Measurements from ENCODE around the gene CCND1. TPM values are rescaled to one million over a fixed set of nuclear protein-coding genes. Genes with fewer than 3 reads are reported as not detected.
A peak's percentile ranks its signal among the peaks of the same experiment; 100 is the strongest.

The CCND1 gene
- total RNA-seq (2022) (96.6 and 106 TPM in 2 replicates), Bru-seq, nascent RNA (percentile 72 among the genes with signal in this experiment), BruChase-seq, experiment 1, labeled RNA remaining after a 6-hour chase (percentile 96 among the genes with signal in this experiment), BruChase-seq, experiment 2, labeled RNA remaining after a 2-hour chase (percentile 89 among the genes with signal in this experiment)
- long read RNA-seq, full-length matches to known transcripts: 51 of 74 reads
- long read RNA-seq, partial matches to known transcripts: 0 of 74 reads
- long read RNA-seq, other reads (novel, unspliced or antisense): 23 of 74 reads

DNA sequence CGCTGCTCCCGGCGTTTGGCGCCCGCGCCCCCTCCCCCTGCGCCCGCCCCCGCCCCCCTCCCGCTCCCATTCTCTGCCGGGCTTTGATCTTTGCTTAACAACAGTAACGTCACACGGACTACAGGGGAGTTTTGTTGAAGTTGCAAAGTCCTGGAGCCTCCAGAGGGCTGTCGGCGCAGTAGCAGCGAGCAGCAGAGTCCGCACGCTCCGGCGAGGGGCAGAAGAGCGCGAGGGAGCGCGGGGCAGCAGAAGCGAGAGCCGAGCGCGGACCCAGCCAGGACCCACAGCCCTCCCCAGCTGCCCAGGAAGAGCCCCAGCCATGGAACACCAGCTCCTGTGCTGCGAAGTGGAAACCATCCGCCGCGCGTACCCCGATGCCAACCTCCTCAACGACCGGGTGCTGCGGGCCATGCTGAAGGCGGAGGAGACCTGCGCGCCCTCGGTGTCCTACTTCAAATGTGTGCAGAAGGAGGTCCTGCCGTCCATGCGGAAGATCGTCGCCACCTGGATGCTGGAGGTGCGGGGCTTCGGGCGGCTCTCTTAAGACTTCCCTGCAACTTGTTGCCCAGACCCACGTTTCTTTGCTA is at the start of gene CCND1:
Gene CCND1 (plus strand): TSS at position 162 of the 587 bp plus-strand sequence. CDS start 158 bp downstream, at position 320.
- DNase-seq (ENCODE audit: unreplicated experiment): peak; percentile 88
- Mint-ChIP-seq H3K9me3 (ENCODE audit: unreplicated experiment) (no peaks in the 10 kb centered on the region), H3K36me3 (ENCODE audit: insufficient read depth, unreplicated experiment) (peaks cover 29% of the 10 kb centered on the region), H3K27ac (ENCODE audit: low read depth, unreplicated experiment) (peak within 1 kb of the TSS; percentile 89), H3K27me3 (ENCODE audit: insufficient read depth, unreplicated experiment) (no peaks in the 10 kb centered on the region), H3K4me3 (ENCODE audit: unreplicated experiment) (peak within 1 kb of the TSS; percentile 98), H3K4me1 (ENCODE audit: insufficient read depth, unreplicated experiment) (peaks cover 8% of the 10 kb centered on the region)
- BruUV-seq (replicated peaks): TSS peak; percentile 72
- intact Hi-C loops (cut with micrococcal nuclease): loop anchor here (2.0 to 5.0 kb wide), 3 partner anchors 198 to 1384 kb away; no protein-coding TSS in a partner anchor
- POLR2A ChIA-PET: interaction anchor here (0.6 to 3.6 kb wide), 10 partner anchors 24 to 541 kb away, joined by 3 to 32 read pairs (median 5); no protein-coding TSS in a partner anchor
- no peak for TF ChIP-seq CTCF (IDR thresholded peaks at IDR 0.05; ENCODE audit: unreplicated experiment)
- CTCF ChIA-PET: interaction anchor here (0.6 to 2.5 kb wide), 4 partner anchors 19 to 540 kb away, joined by 3 to 9 read pairs (median 3); no protein-coding TSS in a partner anchor

DNA sequence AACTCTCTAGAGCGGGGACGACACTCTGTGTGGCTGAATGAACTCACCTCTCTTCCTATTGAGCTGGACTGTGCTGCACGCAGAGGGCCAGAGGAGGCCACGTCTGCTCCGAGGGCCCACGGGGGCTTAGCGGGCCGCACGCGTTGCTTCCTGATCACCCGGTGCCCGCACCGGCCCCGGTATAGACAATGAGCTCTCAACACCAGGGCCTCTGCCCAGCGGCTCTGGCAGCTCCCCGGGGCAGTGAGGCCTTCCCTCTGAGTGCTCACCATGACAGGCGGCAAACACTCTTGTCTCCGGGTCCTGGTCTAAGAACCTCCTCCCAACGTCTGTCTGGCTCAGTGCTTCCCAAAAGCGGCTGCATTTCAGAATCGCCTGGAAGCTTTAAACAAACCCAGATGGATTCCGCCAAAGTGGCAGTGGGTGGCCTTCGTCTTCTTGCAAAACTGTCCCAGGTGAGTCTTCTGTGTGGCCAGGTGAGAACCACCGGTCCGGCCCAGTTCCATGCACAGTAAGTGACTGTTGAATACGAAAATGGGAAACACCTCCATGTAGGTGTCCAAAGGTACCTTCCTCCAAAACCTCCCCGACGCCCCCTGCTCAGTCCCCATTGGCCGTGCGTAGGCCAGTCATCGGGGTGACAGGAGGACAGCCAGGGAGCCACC is 47.8 kb upstream of the CCND1 start:
- no peak for TF ChIP-seq CTCF (IDR thresholded peaks at IDR 0.05; ENCODE audit: unreplicated experiment)
- BruUV-seq (replicated peaks): no TSS peak
- DNase-seq (ENCODE audit: unreplicated experiment): no peak
- CTCF ChIA-PET: interaction anchor here (0.5 kb wide), 1 partner anchor 568 kb away, joined by 3 read pairs; no protein-coding TSS in a partner anchor
- Mint-ChIP-seq H3K36me3 (ENCODE audit: insufficient read depth, unreplicated experiment) (no peaks in the 10 kb centered on the region), H3K4me3 (ENCODE audit: unreplicated experiment) (no peak overlapping the region), H3K4me1 (ENCODE audit: insufficient read depth, unreplicated experiment) (peaks cover 6% of the 10 kb centered on the region), H3K27me3 (ENCODE audit: insufficient read depth, unreplicated experiment) (no peaks in the 10 kb centered on the region), H3K27ac (ENCODE audit: low read depth, unreplicated experiment) (no peak overlapping the region), H3K9me3 (ENCODE audit: unreplicated experiment) (no peaks in the 10 kb centered on the region)
- POLR2A ChIA-PET: interaction anchor here (0.6 kb wide), 1 partner anchor 28 kb away, joined by 5 read pairs; no protein-coding TSS in a partner anchor
- intact Hi-C loops (cut with micrococcal nuclease): no loop called here

DNA sequence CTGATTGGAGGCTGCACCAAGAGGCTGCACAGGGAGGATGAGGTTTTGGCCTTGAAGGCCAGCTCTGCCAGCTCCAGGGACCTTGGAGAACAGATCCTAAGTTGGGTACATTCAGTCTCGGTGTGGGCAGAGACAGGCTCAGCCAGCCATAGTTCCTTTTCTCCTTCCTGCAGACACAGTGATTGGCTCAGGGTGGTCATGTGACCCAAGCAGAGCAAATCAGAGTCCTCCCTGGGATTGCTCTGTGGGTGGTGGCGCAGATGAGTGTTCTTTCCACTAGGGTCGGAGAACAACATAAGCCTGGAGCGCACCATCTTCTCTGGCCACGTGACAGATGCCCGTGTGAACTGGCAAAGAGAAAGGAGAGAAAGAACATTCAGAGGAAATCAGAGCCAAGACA is 47.1 kb upstream of the CCND1 start:
- ChIA-PET POLR2A (no interaction called here), CTCF (no interaction called here)
- no TSS peak for BruUV-seq (replicated peaks)
- H3K36me3 Mint-ChIP-seq (ENCODE audit: insufficient read depth, unreplicated experiment): no peaks in the 10 kb centered on the region
- H3K4me1 Mint-ChIP-seq (ENCODE audit: insufficient read depth, unreplicated experiment): no peaks in the 10 kb centered on the region
- intact Hi-C loops (cut with micrococcal nuclease): no loop called here
- no peak for TF ChIP-seq CTCF (IDR thresholded peaks at IDR 0.05; ENCODE audit: unreplicated experiment)
- H3K27ac Mint-ChIP-seq (ENCODE audit: low read depth, unreplicated experiment): no peak overlapping the region
- no peaks in the 10 kb centered on the region for H3K9me3 Mint-ChIP-seq (ENCODE audit: unreplicated experiment)
- DNase-seq (ENCODE audit: unreplicated experiment): no peak
- no peaks in the 10 kb centered on the region for H3K27me3 Mint-ChIP-seq (ENCODE audit: insufficient read depth, unreplicated experiment)
- no peak overlapping the region for H3K4me3 Mint-ChIP-seq (ENCODE audit: unreplicated experiment)

DNA sequence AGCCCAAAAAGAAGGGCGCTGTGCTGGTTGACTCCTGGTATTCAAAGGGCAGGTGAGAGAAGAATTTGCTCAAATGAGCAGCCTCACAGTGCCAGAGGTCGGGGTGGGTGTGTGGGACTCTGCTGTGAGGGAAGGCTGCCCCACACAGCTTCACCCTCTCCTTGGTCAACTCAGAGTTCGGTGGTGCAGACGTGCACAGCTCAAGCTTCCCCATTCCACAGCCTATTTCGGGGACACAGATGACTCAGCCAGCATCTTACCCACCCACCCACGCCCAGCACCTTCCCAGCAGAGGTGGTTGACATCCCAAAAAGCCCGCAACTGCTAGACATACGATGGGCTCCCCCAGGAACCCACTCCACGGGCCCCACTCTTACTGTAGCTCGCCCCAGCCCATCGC is 46.5 kb upstream of the CCND1 start:
- no peak for TF ChIP-seq CTCF (IDR thresholded peaks at IDR 0.05; ENCODE audit: unreplicated experiment)
- intact Hi-C loops (cut with micrococcal nuclease): no loop called here
- ChIA-PET POLR2A (no interaction called here), CTCF (interaction anchor here (0.6 kb wide), 1 partner anchor 75 kb away, joined by 3 read pairs; no protein-coding TSS in a partner anchor)
- no peaks in the 10 kb centered on the region for H3K4me1 Mint-ChIP-seq (ENCODE audit: insufficient read depth, unreplicated experiment)
- no peak overlapping the region for H3K4me3 Mint-ChIP-seq (ENCODE audit: unreplicated experiment)
- no peak for DNase-seq (ENCODE audit: unreplicated experiment)
- H3K27ac Mint-ChIP-seq (ENCODE audit: low read depth, unreplicated experiment): no peak overlapping the region
- no peaks in the 10 kb centered on the region for H3K36me3 Mint-ChIP-seq (ENCODE audit: insufficient read depth, unreplicated experiment)
- no peaks in the 10 kb centered on the region for H3K27me3 Mint-ChIP-seq (ENCODE audit: insufficient read depth, unreplicated experiment)
- no TSS peak for BruUV-seq (replicated peaks)
- no peaks in the 10 kb centered on the region for H3K9me3 Mint-ChIP-seq (ENCODE audit: unreplicated experiment)
